Erythroblast (primary cell): Measurements from ENCODE around the gene FIBIN.

Experiments used
- DNase-seq, 2 experiments: peaks; one replicate each; lab custom pipeline; 2025; lab: John Stamatoyannopoulos, UW
- GATA1 ChIP-seq: IDR thresholded peaks from 2 replicates; pipeline ENCODE4 v1.6.1; 2011; ENCODE audit warnings: low read depth, mild to moderate bottlenecking, control low read depth, low read length, moderate library complexity
- POLR2A ChIP-seq: IDR thresholded peaks from 2 replicates; pipeline ENCODE4 v1.6.1; 2011; ENCODE audit warnings: mild to moderate bottlenecking, low read length

FIBIN gene

DNA sequence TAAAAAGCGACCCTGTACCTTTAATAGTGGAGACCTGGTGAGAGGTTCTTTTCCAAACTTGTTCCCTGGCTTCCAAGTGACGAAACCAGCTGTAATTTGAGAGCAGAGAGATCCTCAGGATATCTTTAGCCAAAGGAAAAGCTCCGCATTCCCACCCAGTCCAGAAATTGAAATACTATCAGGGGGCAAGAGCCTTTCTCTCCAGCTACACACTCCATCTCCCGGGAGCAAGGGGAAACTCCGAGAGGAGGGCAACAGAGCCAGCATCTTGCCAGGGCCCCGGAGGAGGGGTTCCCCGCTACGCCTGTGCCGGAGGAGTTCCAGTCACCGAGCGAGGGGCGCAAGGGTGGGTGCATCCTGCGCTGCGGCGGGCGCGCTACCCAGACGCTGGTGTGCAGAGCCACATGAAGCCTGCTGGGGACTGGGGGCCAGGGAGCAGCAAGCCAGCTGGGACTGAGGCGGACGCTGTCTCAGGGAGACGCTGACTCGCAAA, at the start of gene FIBIN:
TSS of gene FIBIN (plus strand) at position 148 of the 493 bp plus-strand sequence. CDS start 415 bp downstream, outside the sequence.
- TF ChIP-seq POLR2A = no peak
- no peak for TF ChIP-seq GATA1
- DNase-seq = no peak

DNA sequence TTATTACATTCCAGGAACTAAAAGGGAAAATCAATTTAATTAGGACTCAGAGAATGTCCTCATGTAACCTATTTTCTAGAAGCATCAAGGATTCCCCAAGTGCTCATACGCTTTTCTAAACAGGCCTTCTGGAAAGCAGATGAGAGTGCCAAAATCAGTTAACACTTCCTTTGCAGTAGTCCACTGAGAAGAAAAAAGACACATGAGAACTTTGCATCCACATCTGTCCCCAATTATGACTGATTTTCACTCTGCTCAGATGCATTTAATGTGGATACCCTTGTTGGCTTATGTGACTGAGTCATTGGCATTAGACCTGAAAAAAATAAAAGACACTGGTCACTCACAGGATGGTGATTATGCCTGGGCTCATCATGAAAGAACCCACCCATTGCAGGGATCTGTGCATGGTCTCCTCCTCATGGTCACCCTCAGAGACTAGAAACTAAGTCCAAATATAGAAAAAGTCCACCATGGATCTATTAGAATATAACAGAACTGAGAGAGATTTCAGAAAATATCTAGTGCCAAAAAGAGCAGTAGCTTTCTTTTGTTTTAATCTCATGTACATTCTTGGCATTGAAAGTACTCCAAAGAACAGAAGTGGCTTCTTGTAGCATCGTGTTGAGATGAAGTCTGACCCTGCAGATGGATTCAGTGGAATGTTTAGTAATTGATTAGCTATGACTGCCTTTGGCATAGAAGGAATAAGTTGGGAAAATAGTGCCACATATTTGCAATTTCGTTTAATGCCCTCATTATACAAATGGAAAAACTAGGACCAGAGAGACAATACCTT, 48.8 kb upstream of the FIBIN start:
- no peak for DNase-seq
- TF ChIP-seq GATA1 = no peak
- TF ChIP-seq POLR2A = no peak

DNA sequence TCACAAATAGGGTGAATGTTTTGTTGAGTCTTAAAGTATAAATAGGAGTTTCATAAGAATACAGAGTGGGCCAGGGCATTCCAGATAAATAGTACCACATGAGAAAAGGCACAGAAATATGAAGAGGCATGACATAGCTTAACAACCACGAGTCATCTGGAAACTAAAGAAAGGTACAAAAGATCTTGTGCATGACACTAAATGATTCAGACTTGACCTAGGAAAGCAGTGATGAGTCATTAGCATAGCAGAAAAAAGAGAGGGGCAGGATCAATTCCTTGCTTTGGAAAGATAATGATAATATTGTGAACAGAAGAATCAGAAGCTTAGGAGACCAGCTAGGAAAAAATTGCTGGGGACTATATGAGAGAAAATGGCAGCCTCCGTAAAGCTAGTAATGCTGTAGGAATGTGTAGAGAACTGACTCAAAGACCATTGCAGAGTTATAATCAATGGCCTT, 47.6 kb upstream of the FIBIN start:
- DNase-seq = no peak
- no peak for TF ChIP-seq GATA1
- no peak for TF ChIP-seq POLR2A

DNA sequence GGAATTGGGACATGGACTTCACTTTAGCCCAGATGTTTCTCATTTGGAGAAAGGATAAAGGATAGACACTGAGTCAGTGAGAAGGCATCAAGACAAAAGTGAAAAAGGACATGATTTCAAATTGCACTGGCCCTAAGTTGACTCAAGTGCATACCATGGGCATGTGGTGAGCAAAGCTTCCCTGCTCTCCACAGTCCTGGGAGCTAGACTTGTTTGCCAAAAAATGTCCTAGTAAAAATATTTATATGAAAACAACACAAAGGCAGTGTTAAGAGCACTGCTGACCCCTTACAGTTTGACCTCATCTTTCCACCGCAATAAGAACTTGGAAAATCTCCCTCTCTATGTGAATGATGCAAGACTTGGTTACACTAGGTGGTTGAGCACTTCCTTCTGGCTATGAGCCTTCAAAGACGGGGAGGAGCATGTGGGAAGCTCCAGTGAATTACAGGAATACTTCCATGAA, 46.5 kb upstream of the FIBIN start:
- TF ChIP-seq GATA1 = no peak
- TF ChIP-seq POLR2A = no peak

DNA sequence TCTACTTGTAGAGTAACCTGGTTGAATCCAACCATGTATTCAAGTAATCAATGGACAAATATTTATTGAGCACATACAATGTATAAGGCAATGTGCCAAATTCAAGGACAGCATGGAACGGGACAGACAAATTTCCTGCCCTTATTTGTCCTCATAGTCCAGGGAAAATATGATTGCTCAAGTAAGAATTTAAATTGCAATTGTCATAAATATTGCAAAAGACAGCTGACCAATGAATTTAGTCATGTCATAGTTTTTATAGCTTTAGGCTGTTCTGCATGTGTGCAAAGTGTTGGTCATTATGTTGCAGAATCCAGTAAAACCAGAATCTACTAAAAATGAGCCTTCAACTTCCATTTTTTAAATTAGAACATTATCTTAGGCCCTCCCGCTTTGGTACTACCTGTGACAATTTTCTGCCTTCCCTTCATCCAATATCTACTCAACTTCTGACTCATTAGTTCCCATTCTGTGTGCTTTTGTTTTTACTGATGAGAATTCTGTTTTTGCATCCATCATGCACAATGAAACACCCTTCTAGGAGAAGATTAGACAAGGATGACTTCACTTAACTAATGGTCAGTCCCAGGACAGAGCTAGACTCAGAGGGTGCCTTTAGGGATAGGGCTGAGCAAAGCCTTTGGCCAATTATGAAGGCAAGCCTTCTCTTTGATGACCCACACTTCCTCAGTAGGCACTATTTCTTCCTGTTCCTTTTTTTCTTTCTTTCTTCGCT, 45.8 kb upstream of the FIBIN start:
- DNase-seq = no peak
- no peak for TF ChIP-seq POLR2A
- TF ChIP-seq GATA1 = no peak

More for the DNA sequence above, 46.5 kb upstream of the FIBIN start:
- DNase-seq = no peak

DNA sequence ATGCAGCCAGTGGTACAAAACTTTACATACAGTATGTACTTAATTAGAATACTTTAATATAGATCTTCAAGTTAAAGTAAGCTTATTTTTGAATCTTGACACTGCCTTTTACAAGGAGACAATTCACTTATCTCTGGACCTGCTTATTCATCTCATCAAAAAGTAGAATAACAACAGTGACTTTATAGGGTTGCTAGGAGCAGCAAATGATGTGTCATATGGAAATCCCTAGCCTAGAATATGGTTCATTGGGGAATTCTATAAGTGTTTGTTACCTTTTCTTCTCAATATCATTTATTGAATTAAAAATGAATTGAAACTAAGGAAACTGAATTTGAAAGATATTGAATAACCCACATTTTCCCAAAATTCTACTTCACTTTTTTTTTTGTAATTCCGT, 45.0 kb upstream of the FIBIN start:
- no peak for DNase-seq
- TF ChIP-seq GATA1 (no peak), POLR2A (no peak)

DNA sequence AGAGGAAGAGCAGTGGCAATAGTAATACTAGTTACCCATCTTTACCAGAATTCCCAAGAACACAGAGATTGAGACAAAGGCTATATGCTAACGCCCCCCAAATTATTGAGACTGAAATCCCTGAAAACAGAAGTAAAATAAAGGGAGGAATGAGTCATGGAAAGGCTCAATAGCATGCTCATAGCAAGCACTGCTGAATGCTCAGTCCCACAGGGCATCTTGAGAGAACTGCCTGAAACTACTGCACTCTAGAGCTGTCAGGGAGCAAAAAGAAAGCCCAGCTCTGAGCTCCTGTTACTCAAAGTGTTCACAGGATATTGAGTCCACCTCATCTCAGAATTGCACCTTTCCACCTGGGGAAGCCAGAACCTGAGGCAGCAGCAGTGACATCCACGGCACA, 44.1 kb upstream of the FIBIN start:
- TF ChIP-seq GATA1 (no peak), POLR2A (no peak)
- DNase-seq = no peak

- TF ChIP-seq POLR2A (no peak), GATA1 (no peak)
- DNase-seq = no peak
Observed at GRCh38 chr11:26950260-26950719, 43.6 kb upstream of the FIBIN start.

GRCh38 chr11:26951809-26952515, 42.0 kb upstream of the FIBIN start:
- TF ChIP-seq POLR2A (no peak), GATA1 (no peak)
- DNase-seq = no peak

GRCh38 chr11:26953770-26954392, 40.0 kb upstream of the FIBIN start:
- TF ChIP-seq POLR2A (no peak), GATA1 (no peak)
- DNase-seq = no peak

- DNase-seq = no peak
- no peak for TF ChIP-seq POLR2A
- TF ChIP-seq GATA1 = no peak
Observed at GRCh38 chr11:26958005-26958701, 35.8 kb upstream of the FIBIN start.

DNA sequence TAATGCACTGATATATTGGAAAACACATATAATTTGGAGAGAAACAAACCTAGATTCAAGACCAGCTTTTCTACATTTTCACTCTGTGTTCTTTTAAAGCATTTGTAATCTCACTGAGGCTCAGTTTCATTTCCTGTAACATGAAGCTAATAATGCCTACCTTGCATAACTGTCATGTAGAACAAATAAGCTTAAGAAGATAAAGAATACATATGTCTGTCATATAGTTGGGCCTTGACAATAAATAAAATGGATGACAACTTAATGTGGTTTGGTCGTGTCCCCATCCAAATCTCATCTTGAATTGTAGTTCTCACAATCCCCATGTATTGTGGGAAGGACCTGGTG, 35.2 kb upstream of the FIBIN start:
- no peak for DNase-seq
- TF ChIP-seq GATA1 = no peak
- TF ChIP-seq POLR2A = no peak
